GM18858 (cell line): ENCODE measurements around the gene TRIM9.

Source experiments
- ATAC-seq: cut with Tn5 transposase; IDR thresholded peaks from one replicate; pipeline ENCODE4 v1.9.1; 2021; ENCODE audit not compliant: unreplicated experiment

The TRIM9 gene

DNA sequence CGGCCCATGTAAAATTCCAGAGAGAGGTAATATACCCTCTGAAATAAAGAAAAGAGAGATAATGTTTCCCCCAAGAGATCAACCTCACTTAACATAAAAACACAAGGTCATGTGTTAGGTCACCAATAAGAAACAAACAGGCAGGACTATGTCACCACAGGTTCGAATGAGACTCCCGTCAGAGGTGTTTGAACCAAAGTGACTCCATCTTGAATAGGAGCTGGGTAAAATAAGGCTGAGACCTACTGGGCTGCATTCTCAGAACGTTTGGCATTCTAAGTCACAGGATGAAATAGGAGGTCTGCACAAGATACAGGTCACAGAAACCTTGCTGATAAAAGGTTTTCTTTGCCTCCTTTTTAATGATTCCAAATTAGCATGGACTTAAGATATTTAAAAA lies 157.1 kb downstream of the TRIM9 start:
- ATAC-seq = no peak

GRCh38 chr14:50937325-50937724 lies 157.6 kb downstream of the TRIM9 start:
- ATAC-seq = no peak

- no peak for ATAC-seq
These were observed 158.0 kb downstream of the TRIM9 start for GRCh38 chr14:50936882-50937281.

GRCh38 chr14:50936016-50936340 lies 158.9 kb downstream of the TRIM9 start:
- no peak for ATAC-seq

DNA sequence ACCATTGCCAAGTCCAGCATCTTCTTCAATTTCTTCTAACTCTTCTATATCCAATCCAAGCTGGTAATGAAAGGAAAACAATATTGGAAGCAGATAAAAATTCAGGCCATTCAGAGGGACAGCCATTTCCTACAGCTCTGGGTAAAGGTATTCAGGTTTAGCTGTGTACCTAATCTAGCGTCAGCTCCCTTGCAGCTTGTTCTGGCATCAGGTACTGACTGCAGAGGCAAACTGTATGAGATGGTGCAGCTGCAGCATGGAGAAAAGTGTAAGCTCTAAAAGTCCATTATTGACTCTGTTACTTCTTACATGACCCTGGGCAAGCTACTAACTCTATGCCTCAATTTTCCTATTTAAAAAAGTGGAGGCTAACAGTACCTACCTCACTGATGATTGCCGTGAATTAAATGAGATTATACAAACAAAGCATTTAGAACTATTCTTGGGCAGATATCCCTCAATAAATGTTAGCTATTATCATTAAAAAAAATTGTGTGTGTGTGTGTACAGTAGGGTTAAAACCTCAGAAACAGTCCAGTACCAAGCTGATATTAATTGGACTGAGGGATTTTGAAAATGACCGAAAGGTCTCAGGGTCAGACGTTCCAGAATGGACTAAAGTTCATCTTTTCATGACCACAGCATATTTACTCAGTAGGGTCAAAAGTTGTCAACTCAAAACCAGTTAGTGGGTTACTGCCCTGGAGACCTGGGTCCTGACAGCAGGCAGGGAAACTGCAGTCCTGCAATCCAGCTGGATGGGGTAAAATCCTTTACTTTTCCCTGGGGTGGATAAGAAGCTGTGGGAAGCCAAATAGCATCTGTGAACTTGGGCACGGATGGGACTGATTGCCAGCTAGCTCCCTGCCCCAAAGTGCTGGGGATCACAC lies 159.5 kb downstream of the TRIM9 start:
- ATAC-seq = no peak

DNA sequence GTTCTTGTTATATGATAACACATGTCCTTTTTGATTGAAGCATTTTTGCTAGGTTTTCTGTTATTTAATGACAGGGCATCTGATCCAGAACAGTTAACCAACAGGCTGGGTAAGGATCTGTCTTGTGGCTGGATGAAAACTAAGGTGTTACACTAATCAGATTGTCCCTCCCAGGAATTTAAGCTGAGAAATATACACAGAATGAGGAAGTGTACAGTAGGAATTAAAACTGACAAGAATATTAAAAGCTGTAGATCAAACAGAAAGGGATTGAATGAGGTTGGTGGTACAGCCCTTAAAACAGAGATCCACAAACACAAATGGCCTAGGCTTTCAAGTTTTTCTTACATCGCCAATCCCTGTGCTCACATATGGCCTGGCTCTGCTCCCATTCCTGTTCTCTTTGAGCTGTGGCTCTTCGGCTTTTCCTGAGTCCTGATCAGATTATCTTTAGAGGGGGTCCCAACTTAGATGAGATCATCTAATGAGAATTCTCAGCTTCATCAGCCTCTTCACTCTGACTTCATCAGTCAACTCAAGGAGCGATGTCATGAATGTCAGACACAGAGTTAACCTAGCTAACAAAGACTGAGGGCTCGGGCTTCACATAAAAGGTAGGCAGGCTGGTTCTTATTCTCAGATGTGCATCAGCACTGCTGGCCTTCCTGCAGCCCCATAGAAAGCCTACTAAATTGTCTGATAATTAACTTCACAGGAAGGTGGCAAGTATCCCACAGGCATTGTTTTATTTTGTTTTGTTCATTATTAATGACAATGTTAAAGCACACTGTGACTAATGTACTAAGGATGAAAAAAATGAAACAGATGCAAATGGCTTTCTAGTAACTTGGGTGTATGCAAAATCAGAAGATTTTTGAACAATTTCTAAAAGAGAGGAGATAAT lies 162.1 kb downstream of the TRIM9 start:
- no peak for ATAC-seq

GRCh38 chr14:50932156-50932555 lies 162.7 kb downstream of the TRIM9 start:
- no peak for ATAC-seq

- ATAC-seq = no peak
These were observed 163.3 kb downstream of the TRIM9 start for GRCh38 chr14:50931559-50931958.

DNA sequence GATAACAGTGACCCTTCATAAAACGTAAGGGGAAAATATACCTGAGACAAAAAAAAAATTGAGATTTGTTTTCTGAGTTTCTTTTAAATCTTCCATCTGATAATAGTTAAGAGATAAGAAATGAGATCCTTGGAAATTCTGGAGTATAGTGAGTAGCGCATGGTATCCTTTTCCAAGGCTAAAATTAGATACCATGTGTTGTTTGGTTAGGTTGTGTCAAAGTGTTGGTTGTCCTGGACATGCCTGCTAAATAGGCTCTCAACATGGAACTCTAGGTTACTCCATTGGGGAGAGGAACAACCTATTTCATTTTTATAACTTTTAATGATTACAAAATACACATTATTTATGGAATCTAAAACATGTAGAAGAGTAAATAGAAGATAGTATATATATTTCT lies 165.4 kb downstream of the TRIM9 start:
- no peak for ATAC-seq

DNA sequence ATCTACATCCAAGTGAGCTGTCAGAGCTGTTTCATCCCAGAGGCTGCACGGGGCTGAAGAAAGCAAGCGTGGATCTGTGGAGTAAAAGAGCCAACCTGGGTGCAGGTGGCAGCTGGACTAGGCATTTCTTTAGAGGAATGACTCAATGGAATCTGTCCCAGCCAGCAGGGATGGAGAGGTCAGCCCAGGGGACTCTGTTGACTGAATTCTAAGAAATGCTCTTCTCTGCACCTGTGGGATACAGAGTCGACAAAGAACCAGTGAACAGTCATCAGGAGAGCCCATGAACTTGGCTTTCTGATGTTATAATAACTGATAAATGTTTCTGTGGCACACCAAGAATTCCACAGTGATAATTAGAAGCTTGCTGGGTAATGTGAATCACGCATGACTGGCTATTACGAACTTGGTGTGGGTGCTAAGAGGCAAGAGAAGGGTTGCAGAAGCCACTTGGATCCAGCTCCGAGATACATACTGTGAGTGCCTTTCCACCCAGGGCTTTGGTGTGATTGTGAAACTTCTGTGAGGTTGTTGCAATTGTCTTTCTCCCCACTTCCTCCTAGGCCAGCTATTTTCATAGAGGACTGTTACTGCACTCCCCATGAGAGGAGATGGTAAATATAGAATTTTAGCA lies 166.8 kb downstream of the TRIM9 start:
- no peak for ATAC-seq

- ATAC-seq = no peak
These were observed 168.0 kb downstream of the TRIM9 start for GRCh38 chr14:50926851-50927386.
